Natural killer cell (primary cell): ENCODE data around the gene AGGF1. TPM values are rescaled to one million over a fixed set of nuclear protein-coding genes. Genes with fewer than 3 reads are reported as not detected.
A peak's percentile ranks its signal among the peaks of the same experiment; 100 is the strongest.

ENCODE experiments used
- ATAC-seq, 3 donors: fragments of 150-1000 bp in 2 of 3; fragments of 200-7000 bp in 1 of 3; cut with Tn5 transposase; 1 replicate in 1 of 3; 2 replicates in 2 of 3; pipeline ENCODE4 v1.10.0; 2021; ENCODE audit warnings: mild to moderate bottlenecking in 2 of 3, moderate library complexity in 2 of 3
- DNase-seq, 2 donors: peaks; one replicate each; pipeline versions ENCODE4 v3.0.0 to v3.0.0-alpha.2; 2013 to 2021; ENCODE audit warnings: mixed read lengths in 1 of 2
- H3K27ac ChIP-seq: one replicate; pipeline ENCODE4 v1.5.1; 2013; ENCODE audit warnings: mild to moderate bottlenecking, low read length
- H3K27me3 ChIP-seq: one replicate; pipeline ENCODE4 v1.6.1; 2013; ENCODE audit warnings: low read length; ENCODE audit not compliant: control insufficient read depth, insufficient read depth
- H3K36me3 ChIP-seq: one replicate; pipeline ENCODE4 v1.6.1; 2013; ENCODE audit warnings: low read length; ENCODE audit not compliant: control insufficient read depth, insufficient read depth
- H3K4me1 ChIP-seq: one replicate; pipeline ENCODE4 v1.6.1; 2013; ENCODE audit warnings: low read length; ENCODE audit not compliant: control insufficient read depth, insufficient read depth
- H3K4me3 ChIP-seq: one replicate; pipeline ENCODE4 v1.5.1; 2013; ENCODE audit warnings: low read length
- H3K9me3 ChIP-seq: one replicate; pipeline ENCODE4 v1.6.1; 2013; ENCODE audit warnings: low read length; ENCODE audit not compliant: control insufficient read depth, insufficient read depth
- H3K27ac Mint-ChIP-seq, 2 donors: one replicate each; pipeline ENCODE4 v1.8.0; 2022; ENCODE audit warnings: mild to moderate bottlenecking in 2 of 2, mixed read lengths in 2 of 2, moderate library complexity in 1 of 2
- H3K27me3 Mint-ChIP-seq, 2 donors: one replicate each; pipeline ENCODE4 v1.8.0; 2022; ENCODE audit warnings: low read depth in 2 of 2, mixed read lengths in 2 of 2
- H3K36me3 Mint-ChIP-seq: one replicate; pipeline ENCODE4 v1.8.0; 2022; ENCODE audit warnings: mixed read lengths
- H3K4me1 Mint-ChIP-seq, 2 donors: one replicate each; pipeline ENCODE4 v1.8.0; 2022; ENCODE audit warnings: mixed read lengths in 2 of 2
- H3K4me3 Mint-ChIP-seq: one replicate; pipeline ENCODE4 v1.8.0; 2022; ENCODE audit warnings: mild to moderate bottlenecking, moderate library complexity, mixed read lengths
- H3K9me3 Mint-ChIP-seq, 2 donors: one replicate each; pipeline ENCODE4 v1.8.0; 2022; ENCODE audit warnings: mixed read lengths in 2 of 2
- CTCF ChIP-seq: fragments of 200-600 bp; IDR thresholded peaks from one replicate; pipeline ENCODE4 v1.8.0; 2022; ENCODE audit warnings: antibody characterized with exemption
- WGBS: methylation state at CpG from one replicate; pipeline ENCODE4 v1.1.7; 2013; ENCODE audit warnings: missing lambda C conversion rate; ENCODE audit not compliant: insufficient coverage; 5-methylcytosine and 5-hydroxymethylcytosine counted together
- intact Hi-C: fragments of 100-400 bp; cut with micrococcal nuclease; formaldehyde crosslinking; loops from one replicate; pipeline ENCODE4 v1.14.2; 2022
- total RNA-seq, 4 donors: library from RNA; stranded (reverse); fragments of 120-200 nt in 1 of 4; gene quantifications; one replicate each; pipeline versions ENCODE4 v1.2.3 to v1.2.4, GENCODE V29; 2013 to 2022

AGGF1 gene
- total RNA-seq, 3 donors from 2014 or later (not counting 1 experiment from before 2014, with no cell fraction given): 13.0 to 22.6 (median 15.0) TPM

- no peak overlapping the region for H3K4me3 ChIP-seq
- H3K4me1 Mint-ChIP-seq: peaks cover 12 to 13% of the 10 kb centered on the region in 2 donors
- intact Hi-C loops: no loop called here
- H3K36me3 ChIP-seq: peaks cover 48% of the 10 kb centered on the region
- DNase-seq (no peak), ATAC-seq (no peak)
- 81% methylated on average over 1 of the region's 1 CpG for WGBS
- H3K9me3 ChIP-seq: no peaks in the 10 kb centered on the region
- peaks cover 10% of the 10 kb centered on the region for H3K36me3 Mint-ChIP-seq
- H3K4me3 Mint-ChIP-seq: no peak overlapping the region
- H3K27me3 ChIP-seq: no peaks in the 10 kb centered on the region
- no peak for TF ChIP-seq CTCF
- H3K27ac ChIP-seq: no peak overlapping the region
- H3K4me1 ChIP-seq: no peaks in the 10 kb centered on the region
- H3K27ac Mint-ChIP-seq: no peak overlapping the region
- H3K27me3 Mint-ChIP-seq: no peaks in the 10 kb centered on the region
- H3K9me3 Mint-ChIP-seq: no peaks in the 10 kb centered on the region
Measured at GRCh38 chr5:77066184-77066583, 36.0 kb downstream of the AGGF1 start.

- Mint-ChIP-seq H3K27me3 (no peaks in the 10 kb centered on the region), H3K4me1 (peaks cover 12 to 13% of the 10 kb centered on the region in 2 donors), H3K36me3 (peaks cover 10% of the 10 kb centered on the region), H3K27ac (peak overlapping the region in 1 of 2 donors; percentile 8), H3K9me3 (no peaks in the 10 kb centered on the region), H3K4me3 (no peak overlapping the region)
- H3K27me3 ChIP-seq: no peaks in the 10 kb centered on the region
- no peak for ATAC-seq
- no peak overlapping the region for H3K27ac ChIP-seq
- no peak for DNase-seq
- TF ChIP-seq CTCF: no peak
- H3K4me3 ChIP-seq: no peak overlapping the region
- H3K9me3 ChIP-seq: no peaks in the 10 kb centered on the region
- no peaks in the 10 kb centered on the region for H3K4me1 ChIP-seq
- H3K36me3 ChIP-seq: peaks cover 41% of the 10 kb centered on the region
- 100% methylated on average over 1 of the region's 1 CpG for WGBS
- intact Hi-C loops: no loop called here
Measured at GRCh38 chr5:77066823-77067442, 36.7 kb downstream of the AGGF1 start.

- intact Hi-C loops: no loop called here
- H3K9me3 ChIP-seq: no peaks in the 10 kb centered on the region
- Mint-ChIP-seq H3K27me3 (no peaks in the 10 kb centered on the region), H3K4me3 (no peak overlapping the region), H3K4me1 (peaks cover 0 to 5% of the 10 kb centered on the region in 2 donors), H3K9me3 (no peaks in the 10 kb centered on the region), H3K27ac (no peak overlapping the region), H3K36me3 (no peaks in the 10 kb centered on the region)
- ATAC-seq (no peak), DNase-seq (no peak)
- no peak overlapping the region for H3K27ac ChIP-seq
- TF ChIP-seq CTCF: no peak
- H3K27me3 ChIP-seq: no peaks in the 10 kb centered on the region
- WGBS: 93% methylated on average over 2 of the region's 2 CpGs
- H3K4me1 ChIP-seq: peaks cover 4% of the 10 kb centered on the region
- H3K4me3 ChIP-seq: no peak overlapping the region
- peaks cover under 1% of the 10 kb centered on the region for H3K36me3 ChIP-seq
Measured at GRCh38 chr5:77073667-77074066, 43.5 kb downstream of the AGGF1 start.

- intact Hi-C loops: no loop called here
- Histone ChIP-seq H3K4me3 (no peak overlapping the region), H3K9me3 (no peaks in the 10 kb centered on the region), H3K27me3 (no peaks in the 10 kb centered on the region), H3K27ac (no peak overlapping the region), H3K4me1 (peaks cover 4% of the 10 kb centered on the region), H3K36me3 (no peaks in the 10 kb centered on the region)
- no peak for TF ChIP-seq CTCF
- ATAC-seq: no peak
- Mint-ChIP-seq H3K27me3 (no peaks in the 10 kb centered on the region), H3K9me3 (no peaks in the 10 kb centered on the region), H3K36me3 (no peaks in the 10 kb centered on the region), H3K4me3 (no peak overlapping the region), H3K4me1 (peaks cover 0 to 5% of the 10 kb centered on the region in 2 donors), H3K27ac (no peak overlapping the region)
- DNase-seq: no peak
- WGBS: 97% methylated on average over 4 of the region's 4 CpGs
Measured at GRCh38 chr5:77074745-77075144, 44.5 kb downstream of the AGGF1 start.
